ENCODE results near the gene THAP4.

The THAP4 gene

DNA sequence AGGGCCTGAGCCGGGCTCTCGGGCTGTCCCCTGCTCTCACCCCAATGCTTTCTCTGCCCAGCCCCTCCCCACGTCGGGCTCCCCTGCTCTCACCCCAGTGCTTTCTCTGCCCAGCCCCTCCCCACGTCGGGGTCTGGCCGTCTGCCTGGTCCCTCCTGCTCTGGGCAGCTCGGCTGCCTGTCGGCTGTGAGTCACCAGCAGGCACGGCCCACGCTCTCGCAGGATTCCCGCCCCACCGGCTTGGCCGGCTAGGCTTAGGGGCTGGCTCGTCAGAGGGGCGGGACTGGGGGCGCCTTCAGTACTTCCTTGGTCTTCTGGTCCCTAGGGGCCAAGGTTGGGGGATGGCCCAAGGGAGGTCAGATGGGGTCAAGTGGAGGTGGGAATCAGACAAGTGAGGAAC is 75.1 kb downstream of the THAP4 start:
- FAIRE-seq = no peak

DNA sequence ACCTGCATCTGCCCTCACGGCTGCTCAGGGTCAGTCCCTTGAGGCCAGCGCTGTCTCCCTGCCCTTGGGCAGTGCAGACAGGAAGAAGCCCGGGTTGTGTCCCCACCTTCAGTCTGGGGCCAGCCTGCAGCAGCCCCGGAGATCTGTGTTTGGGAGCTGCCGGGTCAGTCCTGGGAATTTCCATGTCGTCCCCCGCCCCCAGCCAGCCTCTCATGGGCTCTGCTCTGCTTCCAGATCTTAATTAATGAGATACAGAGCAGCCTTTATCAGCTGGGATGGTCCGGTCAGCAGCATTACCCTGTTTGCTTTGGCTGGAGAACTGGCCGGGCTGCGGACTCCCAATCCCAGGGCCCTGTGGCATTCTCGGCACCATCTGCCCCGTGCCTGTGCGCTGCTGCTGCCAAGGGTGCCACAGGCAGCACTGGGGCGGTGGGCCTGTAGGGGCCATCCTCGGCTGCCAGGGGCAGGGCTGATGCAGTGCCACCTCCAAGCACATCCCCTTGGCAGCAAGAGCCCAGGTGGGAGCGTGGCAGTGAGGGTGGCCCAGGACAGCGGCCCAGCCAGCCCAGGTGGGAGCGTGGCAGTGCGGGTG is 76.0 kb downstream of the THAP4 start:
- FAIRE-seq = no peak

DNA sequence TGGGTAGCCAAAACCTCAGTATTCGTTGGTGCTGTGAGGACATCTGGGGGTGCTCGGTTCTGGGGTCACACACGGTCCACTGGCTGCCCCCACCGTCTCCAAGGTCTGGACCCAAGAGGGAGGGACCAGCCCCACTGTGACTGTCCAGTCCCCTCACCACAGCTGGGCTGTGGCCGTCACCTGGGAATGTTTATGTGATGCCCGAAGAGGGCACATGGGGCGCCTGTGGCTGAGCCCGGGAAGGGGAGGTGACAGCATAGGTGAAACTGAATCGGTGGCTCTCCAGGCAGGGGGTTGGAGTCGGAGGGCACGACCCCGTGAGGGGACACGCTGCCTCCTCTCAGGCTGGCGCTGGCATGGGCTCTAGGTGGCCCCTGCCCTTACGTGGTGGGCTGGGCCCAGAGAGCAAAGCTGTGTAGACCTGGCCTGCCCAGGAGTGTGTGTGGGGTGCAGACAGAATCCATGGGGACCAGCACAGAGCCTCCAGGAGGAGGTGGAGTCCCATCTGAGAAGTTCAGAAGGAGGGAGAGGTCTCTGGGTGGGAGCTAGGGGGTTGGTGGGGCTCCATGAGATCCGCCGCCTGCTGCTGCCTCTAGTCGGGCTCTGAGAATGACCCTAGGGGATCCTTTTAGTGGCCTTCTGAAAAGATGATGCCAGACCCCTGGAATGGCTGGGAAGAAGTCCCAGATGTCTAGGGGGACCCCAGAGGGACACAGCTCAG is 76.6 kb downstream of the THAP4 start:
- no peak for FAIRE-seq

DNA sequence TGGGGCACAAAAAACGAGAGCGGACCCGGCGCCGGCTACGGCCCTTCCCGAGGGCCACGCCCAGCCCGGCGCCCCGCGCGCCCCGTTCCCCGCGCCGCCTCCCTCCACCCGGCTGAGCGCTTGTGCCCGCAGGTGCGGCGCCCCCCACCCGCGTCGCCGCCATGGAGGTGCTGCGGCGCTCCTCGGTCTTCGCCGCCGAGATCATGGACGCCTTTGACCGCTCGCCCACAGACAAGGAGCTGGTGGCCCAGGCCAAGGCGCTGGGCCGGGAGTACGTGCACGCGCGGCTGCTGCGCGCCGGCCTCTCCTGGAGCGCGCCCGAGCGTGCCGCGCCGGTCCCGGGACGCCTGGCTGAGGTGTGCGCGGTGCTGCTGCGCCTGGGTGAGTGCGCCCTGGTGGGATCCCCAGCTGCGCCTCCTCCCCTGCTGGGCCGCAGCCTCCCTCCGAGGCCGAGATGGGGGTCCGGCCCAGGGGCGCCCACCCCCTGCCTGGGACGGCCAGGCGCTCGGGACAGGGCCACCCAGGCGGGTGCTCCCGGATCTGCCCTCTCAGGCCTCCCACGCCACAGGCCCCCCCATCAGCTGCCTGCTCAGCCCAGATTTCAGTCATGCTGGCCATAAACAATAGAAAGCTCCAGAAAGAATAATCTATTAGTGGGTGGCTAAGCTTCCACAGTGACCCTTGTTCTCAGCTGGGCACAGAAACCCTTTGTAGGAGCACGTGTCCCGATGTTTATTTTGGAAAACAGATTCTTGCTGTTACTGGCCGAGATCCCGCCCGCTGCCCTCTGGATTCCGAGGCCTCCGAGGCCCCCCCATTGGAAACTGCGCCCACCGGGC is 77.4 kb downstream of the THAP4 start:
- FAIRE-seq = no peak

DNA sequence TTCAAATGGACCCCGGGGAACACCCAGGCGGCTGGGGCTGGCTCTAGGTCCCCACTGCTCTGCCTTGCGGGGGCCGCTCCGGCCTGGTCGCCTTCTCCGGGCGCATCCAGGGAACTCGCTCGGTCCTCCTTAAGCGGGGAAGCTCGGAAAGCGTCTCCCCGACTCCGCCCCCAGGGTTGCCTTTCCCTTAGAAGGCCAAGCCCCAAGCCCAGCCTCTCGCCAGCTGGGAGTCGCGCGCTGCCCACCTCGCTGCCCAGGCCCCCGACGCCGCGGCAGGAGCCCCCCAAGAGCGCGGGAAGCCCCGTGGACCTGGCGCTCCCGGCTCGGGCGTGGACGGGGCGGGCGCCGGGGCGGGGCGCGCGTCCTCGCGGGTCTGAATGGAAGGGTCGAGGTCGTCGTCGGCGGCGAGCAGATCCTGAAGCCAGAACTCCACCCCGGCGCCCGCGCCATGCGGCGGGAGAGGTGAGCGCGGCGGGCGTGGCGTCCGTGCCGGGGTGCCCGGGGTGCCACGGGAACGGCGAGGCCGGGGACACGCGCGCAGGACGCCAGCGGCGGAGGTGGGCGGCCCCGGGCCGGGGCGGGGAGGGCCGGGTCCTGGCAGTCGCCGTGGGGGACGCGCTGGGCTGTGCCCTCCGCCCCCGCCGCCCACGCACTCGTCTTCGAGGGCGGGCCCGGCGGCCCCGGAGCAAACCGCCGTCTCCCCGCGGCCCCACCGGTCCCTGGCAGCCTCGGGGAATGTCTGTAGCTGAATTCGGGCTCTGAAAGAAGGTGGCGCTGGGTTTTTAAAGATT is 78.2 kb downstream of the THAP4 start, which contains the start of gene BOK:
Gene BOK, plus strand, starts transcription at position 214 of the 791 bp plus-strand sequence. CDS start 739 bp downstream, outside the sequence.
- FAIRE-seq = no peak

DNA sequence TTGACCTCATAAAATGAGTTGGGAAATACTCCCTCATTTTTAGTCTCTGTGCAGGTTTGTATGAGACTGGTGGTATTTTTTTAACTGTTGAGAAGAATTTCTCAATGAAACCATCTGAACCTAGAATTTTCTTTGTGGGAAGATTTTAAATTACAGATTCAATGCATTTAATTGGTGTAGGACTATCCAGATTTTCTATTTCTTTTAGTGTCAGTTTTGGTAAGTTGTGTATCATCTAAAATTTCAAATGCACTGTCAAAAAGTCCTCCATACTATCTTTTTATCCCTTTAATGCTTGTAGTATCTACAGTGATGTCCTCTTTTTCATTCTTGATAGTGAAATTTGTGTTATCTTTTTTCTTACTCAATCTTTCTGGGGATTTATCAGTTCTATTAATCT is 80.2 kb downstream of the THAP4 start:
- no peak for FAIRE-seq

DNA sequence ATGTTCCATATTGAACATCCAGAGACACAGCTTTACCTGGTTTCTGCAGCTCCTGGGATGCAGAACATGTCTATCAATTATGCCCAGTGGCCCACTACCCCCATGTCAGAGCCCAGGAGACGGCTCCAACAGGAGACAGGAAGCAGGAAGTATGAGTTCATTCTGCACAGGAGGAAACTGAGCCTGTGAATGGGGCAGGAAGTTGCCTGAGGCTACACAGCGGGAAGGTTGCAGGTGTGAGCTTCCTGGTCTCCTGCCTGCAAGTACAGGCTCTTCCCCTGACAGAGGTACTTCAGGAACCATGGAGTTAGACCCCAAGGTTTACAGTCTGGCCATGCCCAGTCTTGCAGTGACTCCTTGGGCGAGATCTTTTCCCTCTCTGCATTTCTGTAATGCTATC is 81.2 kb downstream of the THAP4 start:
- FAIRE-seq = no peak

DNA sequence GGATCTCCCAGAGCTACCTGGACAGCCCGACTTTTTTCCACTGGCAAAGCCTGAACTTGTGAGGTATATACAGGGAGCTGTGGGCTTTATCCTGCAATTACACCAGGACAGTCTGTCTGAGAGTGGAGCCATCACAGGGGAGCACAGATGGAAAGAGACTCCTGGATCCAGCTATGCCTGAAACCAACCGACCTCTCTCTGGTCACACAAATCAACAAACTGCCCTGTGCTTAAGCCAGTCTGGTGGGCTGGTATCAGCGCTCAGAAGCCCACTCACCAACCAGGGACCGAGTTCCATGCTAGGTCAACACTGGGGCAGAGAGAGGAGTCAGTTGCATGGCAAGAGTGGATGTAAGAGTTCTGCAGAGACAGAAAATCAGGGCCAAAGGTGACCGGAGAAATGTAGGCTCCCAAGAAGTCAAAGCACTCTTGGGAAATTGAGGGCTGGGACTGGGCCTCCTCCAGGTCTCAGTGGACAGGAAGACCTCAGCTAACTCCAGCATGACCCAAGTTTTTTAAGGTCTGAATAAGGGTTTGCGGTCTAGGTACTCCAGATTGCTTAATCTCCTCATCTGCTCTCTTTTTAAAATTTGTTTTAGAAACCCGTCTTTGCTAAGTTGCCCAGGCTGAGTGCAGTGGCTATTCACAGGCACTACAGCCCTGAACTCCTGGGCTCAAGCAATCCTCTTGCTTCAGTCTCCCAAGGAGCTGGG is 82.2 kb downstream of the THAP4 start:
- no peak for FAIRE-seq

DNA sequence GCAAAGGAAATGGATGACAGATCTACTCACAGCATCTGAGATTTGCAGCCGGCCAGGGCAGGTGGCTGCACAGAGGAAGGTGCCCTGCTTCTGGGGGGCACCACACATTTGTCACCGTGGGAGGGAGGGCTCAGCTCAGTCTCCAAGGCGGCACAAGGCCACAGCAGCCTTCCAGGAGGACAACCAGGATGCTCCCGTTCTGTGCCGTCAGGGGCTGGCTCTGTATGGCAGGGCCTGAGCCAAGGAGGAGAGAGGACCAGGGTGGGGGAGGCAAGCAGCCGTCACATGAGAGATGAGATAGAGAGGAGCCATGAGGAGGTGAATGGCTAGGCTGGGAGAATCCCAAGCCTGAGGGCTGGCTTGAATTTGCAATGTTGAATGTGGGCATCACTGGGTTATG is 83.0 kb downstream of the THAP4 start:
- no peak for FAIRE-seq

DNA sequence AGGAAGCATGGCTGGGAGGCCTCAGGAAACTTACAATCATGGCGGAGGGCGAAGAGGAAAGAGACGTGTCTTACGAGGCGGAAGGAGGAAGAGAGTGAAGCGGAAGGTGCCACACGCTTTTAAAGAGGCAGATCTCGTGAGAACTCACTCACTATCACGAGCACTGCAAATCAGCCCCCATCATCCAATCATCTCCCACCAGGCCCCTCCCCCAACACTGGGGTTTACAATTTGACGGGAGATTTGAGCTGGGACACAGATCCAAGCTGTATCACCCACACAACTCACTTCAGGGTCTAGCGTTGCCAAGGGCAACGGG is 83.5 kb downstream of the THAP4 start:
- FAIRE-seq = no peak

DNA sequence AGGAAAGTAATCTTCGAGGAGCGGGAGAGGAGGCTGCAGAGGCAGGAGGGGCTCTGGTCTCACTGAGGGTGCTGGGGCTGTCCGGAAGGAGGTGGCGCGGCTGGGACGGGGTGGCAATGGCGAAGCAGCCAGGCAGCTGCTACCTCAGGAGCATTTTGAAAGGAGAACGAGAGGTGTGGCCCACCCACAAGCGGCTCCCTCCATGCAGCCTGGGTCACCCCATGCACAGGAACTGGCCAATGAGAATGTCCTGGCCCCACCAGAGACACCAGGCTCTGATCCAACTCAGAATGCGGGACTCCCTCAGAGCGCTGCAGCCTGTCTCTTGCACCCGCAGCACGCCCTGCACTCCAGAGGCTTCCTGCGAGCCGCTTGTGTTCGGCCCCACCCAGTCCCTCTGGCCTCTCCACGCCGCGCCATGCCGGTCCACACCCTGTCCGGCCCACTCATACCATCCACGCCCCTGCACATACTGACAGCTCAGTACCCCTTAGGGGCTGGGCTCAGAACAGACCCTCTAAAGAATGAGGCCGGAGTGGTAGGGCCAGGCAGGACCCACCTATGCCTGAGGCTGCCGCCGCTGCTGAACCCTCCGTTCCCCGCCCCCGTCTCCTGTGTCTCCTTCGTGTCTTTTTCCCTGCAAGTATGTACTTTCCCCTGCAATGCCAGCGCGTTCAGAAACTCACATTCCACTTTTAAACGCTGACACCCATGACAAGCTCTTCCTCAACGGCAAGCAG is 84.8 kb downstream of the THAP4 start:
- FAIRE-seq = no peak

DNA sequence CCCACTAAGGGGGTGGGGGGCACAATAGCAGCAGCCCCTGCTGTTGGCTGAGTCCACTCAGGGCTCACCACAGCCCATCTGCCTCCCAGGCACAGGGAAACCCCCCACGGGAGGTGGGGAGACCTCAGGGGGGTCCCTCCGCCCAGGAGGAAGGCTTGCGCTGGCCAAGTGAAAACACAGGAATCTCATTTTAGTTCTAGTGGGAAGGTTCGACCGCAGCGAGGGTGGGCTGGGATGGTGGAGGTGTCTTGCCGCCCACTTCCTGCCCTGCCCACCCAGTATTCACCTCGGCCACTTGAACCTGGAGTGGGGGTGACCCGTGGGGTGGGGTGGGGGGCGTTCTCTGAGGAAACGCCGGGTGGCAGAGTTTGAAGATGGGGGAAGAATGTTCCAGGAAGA is 85.4 kb downstream of the THAP4 start:
- FAIRE-seq = no peak

DNA sequence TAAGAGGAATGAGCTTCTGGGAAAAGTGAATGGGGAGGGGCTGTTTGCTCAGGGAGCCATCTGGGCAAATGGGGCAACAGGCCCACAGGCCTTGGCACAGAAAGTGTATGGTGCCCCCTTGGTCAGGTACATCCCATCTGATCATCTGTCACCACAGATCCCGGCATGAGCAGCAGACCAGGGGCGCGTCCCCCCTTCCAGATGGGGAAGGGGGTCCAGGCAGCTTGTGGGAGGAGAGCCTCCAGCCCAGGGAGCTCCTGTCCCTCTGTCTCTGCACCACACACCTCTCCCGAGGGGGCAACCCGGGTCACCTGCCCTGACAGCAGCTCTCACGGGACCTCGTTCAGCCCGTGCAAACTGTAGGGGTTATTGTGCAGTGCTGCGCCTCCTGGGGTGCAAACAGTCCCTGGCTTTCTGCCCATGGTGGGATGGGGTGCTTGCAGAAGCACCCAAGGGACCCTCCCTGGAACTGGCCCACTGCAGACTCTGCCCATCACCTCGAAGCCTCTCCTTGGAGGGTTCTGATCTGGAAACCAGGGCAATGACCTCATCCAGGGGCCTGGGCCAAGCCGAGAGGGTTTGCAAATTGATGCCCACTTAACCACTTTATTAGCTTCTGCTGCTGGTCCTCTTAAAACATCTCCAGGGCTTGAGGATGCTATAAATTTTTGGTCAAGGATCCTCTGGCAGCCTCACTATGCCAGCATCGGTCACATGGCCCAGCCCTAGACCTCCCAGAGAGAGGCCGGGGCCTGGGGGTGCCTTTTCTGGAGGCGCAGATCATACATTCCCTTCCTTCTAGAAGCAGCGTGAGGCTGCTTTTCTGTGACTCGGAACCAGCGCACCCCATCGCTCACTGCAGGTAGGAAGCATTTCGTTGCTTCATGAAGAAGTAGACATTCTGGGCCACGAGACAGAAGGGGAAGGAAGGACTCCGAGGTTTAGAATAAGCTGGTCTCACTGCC is 86.1 kb downstream of the THAP4 start:
- no peak for FAIRE-seq

DNA sequence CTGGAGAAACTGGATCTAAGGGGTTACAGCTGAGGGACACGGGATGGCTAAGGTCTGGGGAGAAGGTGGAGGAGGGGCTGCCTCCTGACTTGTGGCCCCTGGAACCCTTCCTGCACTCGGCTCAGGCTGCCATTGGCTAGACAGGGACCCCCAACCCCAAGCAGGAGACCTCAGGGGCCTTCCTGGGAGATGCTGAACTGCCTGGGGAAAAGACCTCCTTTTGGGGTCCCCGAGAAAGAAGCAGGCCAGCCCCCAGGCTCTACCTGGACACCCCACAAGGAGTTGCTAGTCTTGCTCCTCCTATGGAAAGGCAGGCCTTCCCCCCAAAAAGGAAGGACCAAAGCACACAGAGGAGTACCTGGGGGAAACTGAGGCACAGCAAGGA is 88.5 kb downstream of the THAP4 start:
- no peak for FAIRE-seq

DNA sequence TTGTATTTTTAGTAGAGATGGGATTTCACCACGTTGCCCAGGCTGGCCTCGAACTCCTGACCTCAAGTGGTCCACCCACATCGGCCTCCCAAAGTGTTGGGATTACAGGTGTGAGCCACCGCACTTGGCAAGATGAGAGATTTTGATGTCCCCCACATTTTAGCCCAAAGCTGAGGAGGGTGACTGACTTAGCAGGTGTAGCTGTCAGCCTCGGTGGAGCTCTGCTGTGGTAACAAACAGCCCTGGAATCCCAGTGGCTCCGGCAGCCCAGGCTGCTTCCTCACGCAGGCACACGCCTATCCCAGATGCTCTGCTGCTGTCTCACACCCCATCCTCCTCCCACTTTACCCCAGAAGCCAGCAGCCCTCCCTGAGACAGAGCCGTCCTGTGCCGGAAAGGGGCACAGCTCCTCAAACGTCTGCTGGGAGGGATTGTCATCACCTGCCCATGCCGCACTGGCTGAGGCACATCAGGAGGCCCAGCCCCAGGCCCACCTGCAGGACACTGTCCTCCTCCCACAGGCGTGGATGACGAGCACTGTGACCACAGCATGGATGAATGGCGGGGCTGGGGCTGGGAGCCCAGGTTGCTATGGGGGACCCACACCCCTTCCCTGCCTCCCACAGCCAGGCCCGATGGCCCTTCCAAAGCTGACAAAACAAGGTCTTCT is 89.0 kb downstream of the THAP4 start:
- no peak for FAIRE-seq

DNA sequence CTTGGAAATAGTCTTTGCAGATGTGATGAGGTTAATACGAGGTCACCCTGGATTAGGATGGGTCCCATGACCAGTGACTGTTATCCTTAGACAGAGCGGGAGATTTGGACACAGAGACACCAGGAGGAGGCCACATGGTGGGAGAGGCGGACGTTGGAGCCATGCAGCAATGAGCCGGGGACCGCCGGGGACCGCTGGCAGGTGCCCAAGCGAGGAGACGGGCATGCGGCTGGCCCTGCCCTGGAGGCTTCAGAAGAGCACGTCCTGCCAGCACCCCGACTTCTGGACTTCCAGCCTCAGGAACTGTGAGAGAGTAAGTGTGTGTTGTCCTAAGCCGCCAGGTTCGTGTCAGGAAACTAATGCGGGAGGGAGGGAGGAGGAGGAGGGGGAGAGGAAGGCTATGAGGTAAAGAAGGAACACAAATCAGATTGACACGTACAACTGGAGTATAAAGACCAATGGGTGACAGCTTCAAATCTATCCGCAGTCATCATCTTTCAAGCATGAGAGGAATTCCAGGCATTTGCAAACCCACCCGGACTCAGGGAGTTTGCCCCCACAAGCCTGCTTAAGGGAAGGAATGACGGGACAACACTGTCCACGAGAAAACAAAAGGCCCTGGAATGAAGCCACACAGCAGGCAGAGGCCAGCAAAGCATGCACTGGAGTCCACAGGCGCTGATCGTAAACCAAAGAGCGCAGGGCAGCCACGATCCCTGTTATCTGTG is 90.0 kb downstream of the THAP4 start:
- no peak for FAIRE-seq

DNA sequence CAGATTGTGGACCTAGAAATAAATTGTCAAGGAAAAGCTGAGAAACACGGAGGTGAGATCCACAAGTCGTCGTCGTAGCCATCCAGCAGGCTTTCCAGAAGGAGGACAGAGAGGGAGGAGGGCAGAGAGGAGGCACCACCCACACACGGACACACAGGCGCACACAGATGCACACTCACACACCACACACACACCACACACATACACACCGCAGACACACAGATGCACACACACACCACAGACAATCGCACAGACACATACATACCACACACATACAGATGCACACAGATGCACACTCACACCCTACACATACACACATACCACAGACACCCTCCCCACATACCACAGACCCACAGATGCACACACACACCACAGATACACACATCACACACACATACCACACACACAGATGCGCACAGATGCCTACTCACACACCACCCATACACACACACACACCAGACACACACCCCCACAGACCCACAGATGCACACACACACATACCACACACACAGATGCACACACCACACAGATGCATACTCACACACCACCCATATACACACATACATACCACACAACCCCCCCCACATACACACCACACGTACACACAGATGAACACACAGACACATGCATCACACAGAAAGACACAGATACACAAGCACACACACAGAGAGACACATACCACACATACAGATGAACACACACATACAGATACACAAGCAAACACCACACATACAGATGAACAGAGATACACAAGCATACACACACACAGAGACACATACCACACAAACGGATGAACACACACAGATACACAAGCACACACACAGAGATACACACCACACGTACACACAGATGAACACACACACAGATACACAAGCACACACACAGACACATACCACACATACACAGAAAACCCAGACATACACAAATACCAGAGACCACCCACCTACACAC is 91.2 kb downstream of the THAP4 start:
- no peak for FAIRE-seq

DNA sequence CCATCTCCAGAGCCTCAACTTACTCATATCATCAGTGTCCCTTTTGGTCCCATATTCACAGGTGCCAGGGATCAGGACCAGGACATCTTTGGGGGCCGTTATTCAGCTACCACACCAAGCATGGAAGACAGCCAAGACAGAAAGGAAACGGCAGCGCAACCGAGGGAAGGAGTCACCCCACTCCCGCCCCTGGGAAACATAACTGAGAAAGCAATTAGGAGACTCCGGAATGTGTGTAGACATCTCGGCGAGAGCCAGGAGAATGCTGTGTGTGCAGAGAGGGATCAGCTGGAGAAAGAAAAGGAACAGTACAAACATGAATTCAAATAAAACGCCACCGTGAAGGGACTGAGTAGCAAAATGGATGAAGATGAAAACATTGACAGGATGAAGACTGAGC is 91.9 kb downstream of the THAP4 start:
- FAIRE-seq = no peak
